ENCODE results near the gene ABI3BP. TPM values are rescaled to one million over a fixed set of nuclear protein-coding genes. Genes with fewer than 3 reads are reported as not detected.

The ABI3BP gene
- total RNA-seq, 1 experiment from 2014 or later, result 0.28 TPM

DNA sequence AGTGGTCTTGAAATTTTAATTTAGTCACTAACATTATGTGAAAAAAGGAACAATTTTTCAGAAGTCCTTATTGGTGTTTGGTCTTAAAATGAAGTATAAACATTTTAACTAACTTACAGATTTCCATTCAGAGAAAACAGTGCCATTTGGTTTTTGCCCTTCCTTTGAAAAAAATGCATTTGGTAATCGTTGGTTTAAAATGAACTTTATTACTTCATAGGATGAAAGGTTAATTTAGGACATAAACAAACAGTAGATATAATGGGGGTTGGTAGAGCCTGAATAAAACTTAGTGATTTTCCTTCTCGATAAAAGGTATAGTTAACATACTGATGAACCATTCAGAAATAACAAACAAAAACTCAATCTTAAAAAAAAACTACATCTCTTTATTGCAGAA, 244.3 kb downstream of the ABI3BP start:
- no CpG with 5 or more reads among the region's 2 CpGs for WGBS (ENCODE audit: extremely low coverage, insufficient read length, low lambda C conversion rate)
- no peaks in the 10 kb centered on the region for H3K27me3 ChIP-seq (ENCODE audit: insufficient read depth, low read length)
- Mint-ChIP-seq H3K27me3 (ENCODE audit: low read depth) (no peaks in the 10 kb centered on the region), H3K36me3 (ENCODE audit: insufficient read depth in 1 of 3, low read depth in 3 of 3) (peaks cover 16 to 55% (median 50%) of the 10 kb centered on the region in 3 experiments; a peak in 6 of 7 replicates), H3K27ac (peak overlapping the region in 1 of 3 experiments; percentile 52; a peak in 1 of 7 replicates), H3K4me3 (no peak overlapping the region), H3K9me3 (no peaks in the 10 kb centered on the region), H3K4me1 (peaks cover 24 to 38% of the 10 kb centered on the region in 2 experiments)
- H3K27ac ChIP-seq (ENCODE audit: insufficient read length, low read depth, low read length), result no peak overlapping the region
- no peak overlapping the region for H4K8ac ChIP-seq (replicated peaks; ENCODE audit: insufficient read length, low read depth, low read length)
- H3K9ac ChIP-seq (ENCODE audit: extremely low read depth, insufficient read length, low read length), result no peak overlapping the region
- no peak for DNase-seq
- no peak overlapping the region for H4K91ac ChIP-seq (ENCODE audit: insufficient read length, low read depth, low read length)
- TF ChIP-seq, protein P1, sequence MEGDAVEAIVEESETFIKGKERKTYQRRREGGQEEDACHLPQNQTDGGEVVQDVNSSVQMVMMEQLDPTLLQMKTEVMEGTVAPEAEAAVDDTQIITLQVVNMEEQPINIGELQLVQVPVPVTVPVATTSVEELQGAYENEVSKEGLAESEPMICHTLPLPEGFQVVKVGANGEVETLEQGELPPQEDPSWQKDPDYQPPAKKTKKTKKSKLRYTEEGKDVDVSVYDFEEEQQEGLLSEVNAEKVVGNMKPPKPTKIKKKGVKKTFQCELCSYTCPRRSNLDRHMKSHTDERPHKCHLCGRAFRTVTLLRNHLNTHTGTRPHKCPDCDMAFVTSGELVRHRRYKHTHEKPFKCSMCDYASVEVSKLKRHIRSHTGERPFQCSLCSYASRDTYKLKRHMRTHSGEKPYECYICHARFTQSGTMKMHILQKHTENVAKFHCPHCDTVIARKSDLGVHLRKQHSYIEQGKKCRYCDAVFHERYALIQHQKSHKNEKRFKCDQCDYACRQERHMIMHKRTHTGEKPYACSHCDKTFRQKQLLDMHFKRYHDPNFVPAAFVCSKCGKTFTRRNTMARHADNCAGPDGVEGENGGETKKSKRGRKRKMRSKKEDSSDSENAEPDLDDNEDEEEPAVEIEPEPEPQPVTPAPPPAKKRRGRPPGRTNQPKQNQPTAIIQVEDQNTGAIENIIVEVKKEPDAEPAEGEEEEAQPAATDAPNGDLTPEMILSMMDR (conservative IDR thresholded peaks at IDR 0.05), result no peak
- no peak overlapping the region for H2BK20ac ChIP-seq (ENCODE audit: low read depth, low read length, poor library complexity, severe bottlenecking)
- no peak overlapping the region for H2BK120ac ChIP-seq (ENCODE audit: low read depth, low read length, poor library complexity, severe bottlenecking)
- no peak overlapping the region for H3K56ac ChIP-seq (ENCODE audit: insufficient read length, low read depth, low read length)
- no peak overlapping the region for H3T11ph ChIP-seq (ENCODE audit: low read length)
- no peak overlapping the region for H2BK5ac ChIP-seq (ENCODE audit: insufficient read length, low read length)
- H2AK5ac ChIP-seq (ENCODE audit: insufficient read length, low read length), result no peak overlapping the region
- no peaks in the 10 kb centered on the region for H3K23me2 ChIP-seq (ENCODE audit: insufficient read length, low read depth, low read length, poor library complexity, severe bottlenecking)
- no peak overlapping the region for H2AFZ ChIP-seq (ENCODE audit: low read length)
- no peak overlapping the region for H2BK15ac ChIP-seq (ENCODE audit: low read depth, low read length)
- H3K18ac ChIP-seq (ENCODE audit: insufficient read length, low read depth, low read length), result no peak overlapping the region
- H4K20me1 ChIP-seq (ENCODE audit: control insufficient read depth, insufficient read depth, insufficient read length), result no peaks in the 10 kb centered on the region
- no peak overlapping the region for H3K4ac ChIP-seq (ENCODE audit: low read depth, low read length)
- no peaks in the 10 kb centered on the region for H3K79me2 ChIP-seq (ENCODE audit: insufficient read depth, low read length)
- no peak overlapping the region for H3K14ac ChIP-seq (ENCODE audit: insufficient read depth, low read length)
- H2BK12ac ChIP-seq (ENCODE audit: insufficient read length, low read depth, low read length), result no peak overlapping the region
- H3K4me1 ChIP-seq (ENCODE audit: insufficient read depth, low read length), result peaks cover 7% of the 10 kb centered on the region; the same call in 1 of the 2 replicates
- no peak overlapping the region for H3K23ac ChIP-seq (ENCODE audit: insufficient read length, low read depth, low read length)
- no peak overlapping the region for H4K5ac ChIP-seq (ENCODE audit: insufficient read length, low read depth, low read length)
- H3K4me2 ChIP-seq (ENCODE audit: insufficient read depth, insufficient read length, low read length), result no peak overlapping the region
- no peaks in the 10 kb centered on the region for H3K79me1 ChIP-seq (ENCODE audit: insufficient read depth, low read depth, low read length, poor library complexity, severe bottlenecking)
- H3K9me3 ChIP-seq (ENCODE audit: control insufficient read depth, low read depth, low read length), result no peaks in the 10 kb centered on the region

Measured in H9 (cell line).